Stimulated activated CD4-positive, alpha-beta T cell treated with anti-CD3 and anti-CD28 coated beads, Interleukin-12 subunit alpha, Interleukin-12 subunit beta, amount 100 ng/mL, for 48 hours (primary cell): ENCODE measurements around the gene PTGFR.

Experiments used
- DNase-seq, 3 donors: peaks; one replicate each; pipeline ENCODE4 v3.0.0-alpha.2; 2020; ENCODE audit warnings: low read depth in 2 of 3, low spot score in 1 of 3

Gene PTGFR

GRCh38 chr1:78520216-78520615, 29.4 kb downstream of the PTGFR start:
- no peak for DNase-seq

GRCh38 chr1:78520843-78521242, 30.1 kb downstream of the PTGFR start:
- no peak for DNase-seq

- DNase-seq: no peak
Measured at GRCh38 chr1:78522136-78522535, 31.4 kb downstream of the PTGFR start.

GRCh38 chr1:78526496-78526895, 35.7 kb downstream of the PTGFR start:
- DNase-seq: no peak

- no peak for DNase-seq
Measured at GRCh38 chr1:78527706-78528105, 36.9 kb downstream of the PTGFR start.

- no peak for DNase-seq
Measured at GRCh38 chr1:78533527-78533926, 42.8 kb downstream of the PTGFR start.

- DNase-seq: no peak
Measured at GRCh38 chr1:78535286-78535685, 44.5 kb downstream of the PTGFR start.

GRCh38 chr1:78536427-78536826, 45.7 kb downstream of the PTGFR start:
- no peak for DNase-seq

GRCh38 chr1:78540048-78540447, 49.3 kb downstream of the PTGFR start:
- DNase-seq: no peak

GRCh38 chr1:78541479-78541878, 50.7 kb downstream of the PTGFR start:
- DNase-seq: no peak

- DNase-seq: no peak
Measured at GRCh38 chr1:78543941-78544643, 53.3 kb downstream of the PTGFR start.

- DNase-seq: no peak
Measured at GRCh38 chr1:78547081-78547480, 56.3 kb downstream of the PTGFR start.

- DNase-seq: no peak
Measured at GRCh38 chr1:78549331-78549730, 58.6 kb downstream of the PTGFR start.

- DNase-seq: no peak
Measured at GRCh38 chr1:78549891-78550290, 59.1 kb downstream of the PTGFR start.

- DNase-seq: no peak
Measured at GRCh38 chr1:78553859-78554258, 63.1 kb downstream of the PTGFR start.

GRCh38 chr1:78554840-78555239, 64.1 kb downstream of the PTGFR start:
- no peak for DNase-seq

- no peak for DNase-seq
Measured at GRCh38 chr1:78559680-78560079, 68.9 kb downstream of the PTGFR start.

- DNase-seq: no peak
Measured at GRCh38 chr1:78560811-78561210, 70.0 kb downstream of the PTGFR start.

- no peak for DNase-seq
Measured at GRCh38 chr1:78561856-78562255, 71.1 kb downstream of the PTGFR start.

GRCh38 chr1:78565393-78565792, 74.6 kb downstream of the PTGFR start:
- no peak for DNase-seq

GRCh38 chr1:78570539-78570938, 79.8 kb downstream of the PTGFR start:
- no peak for DNase-seq

GRCh38 chr1:78577257-78578100, 86.7 kb downstream of the PTGFR start:
- no peak for DNase-seq

GRCh38 chr1:78586572-78586971, 95.8 kb downstream of the PTGFR start:
- no peak for DNase-seq
